MCF 10A (cell line): Measurements from ENCODE around the gene ZNF592. TPM values are rescaled to one million over a fixed set of nuclear protein-coding genes. Genes with fewer than 3 reads are reported as not detected.
"Not testable (repeated sequence)": the region's sequence is repeated elsewhere in the genome, so short reads cannot be mapped to it uniquely, and the experiment has no call there.

Source experiments
- BruUV-seq: library from RNA; stranded (reverse); fragments of 400-500 nt; replicated peaks from 2 replicates; lab custom pipeline; 2021; lab: Mats Ljungman, UMichigan
- CTCF ChIA-PET: fragments of 300-600 bp; sonication (Branson Sonifier 250); formaldehyde crosslinking; extraction: SDS; loops from one replicate; lab custom pipeline; 2021; ENCODE audit warnings: antibody characterized with exemption, inconsistent platforms; lab: Yijun Ruan, JAX
- POLR2A ChIA-PET: fragments of 300-600, 350-650 bp; sonication (Branson Sonifier 250); formaldehyde crosslinking; extraction: SDS; loops from one replicate; lab custom pipeline; 2020; ENCODE audit warnings: antibody characterized with exemption, inconsistent platforms; lab: Yijun Ruan, JAX
- DNase-seq: peaks from one replicate; pipeline ENCODE4 v3.0.0-alpha.2; 2018; ENCODE audit not compliant: unreplicated experiment
- H3K27ac Mint-ChIP-seq: one replicate; pipeline ENCODE4 v1.8.0; 2022; ENCODE audit warnings: mild to moderate bottlenecking, low read depth, mixed read lengths; ENCODE audit not compliant: unreplicated experiment
- H3K27me3 Mint-ChIP-seq: one replicate; pipeline ENCODE4 v1.8.0; 2022; ENCODE audit warnings: mixed read lengths; ENCODE audit not compliant: insufficient read depth, unreplicated experiment
- H3K36me3 Mint-ChIP-seq: one replicate; pipeline ENCODE4 v1.8.0; 2022; ENCODE audit warnings: mild to moderate bottlenecking, moderate library complexity, mixed read lengths; ENCODE audit not compliant: insufficient read depth, unreplicated experiment
- H3K4me1 Mint-ChIP-seq: one replicate; pipeline ENCODE4 v1.8.0; 2022; ENCODE audit warnings: mixed read lengths; ENCODE audit not compliant: insufficient read depth, unreplicated experiment
- H3K4me3 Mint-ChIP-seq: one replicate; pipeline ENCODE4 v1.8.0; 2022; ENCODE audit warnings: mild to moderate bottlenecking, moderate library complexity, mixed read lengths; ENCODE audit not compliant: unreplicated experiment
- H3K9me3 Mint-ChIP-seq: one replicate; pipeline ENCODE4 v1.8.0; 2022; ENCODE audit warnings: mixed read lengths; ENCODE audit not compliant: unreplicated experiment
- CTCF ChIP-seq: fragments of 200-600 bp; IDR thresholded peaks from one replicate; pipeline ENCODE4 v1.8.0; 2022; ENCODE audit warnings: antibody characterized with exemption, mild to moderate bottlenecking; ENCODE audit not compliant: unreplicated experiment
- intact Hi-C: fragments of 100-400 bp; cut with micrococcal nuclease; formaldehyde crosslinking; loops from 2 replicates; pipeline ENCODE4 v1.14.1; 2022
- total RNA-seq: library from RNA; stranded (reverse); gene quantifications from 2 replicates; pipeline ENCODE4 v1.2.3, GENCODE V29; 2022

Gene ZNF592
- total RNA-seq, 1 experiment from 2014 or later: 27.5 TPM

GRCh38 chr15:84727429-84727828 is 21.0 kb upstream of the ZNF592 start:
- BruUV-seq: no TSS peak
- H3K27me3 Mint-ChIP-seq: no peaks in the 10 kb centered on the region
- H3K4me3 Mint-ChIP-seq: no peak overlapping the region
- no peaks in the 10 kb centered on the region for H3K9me3 Mint-ChIP-seq
- H3K36me3 Mint-ChIP-seq: no peaks in the 10 kb centered on the region
- ChIA-PET CTCF (no interaction called here), POLR2A (interaction anchor here (0.6 to 4.5 kb wide), 3 partner anchors 8 to 128 kb away, joined by 3 to 20 read pairs (median 4); partner anchors contain the start of gene SEC11A)
- no peak for TF ChIP-seq CTCF
- no peak overlapping the region for H3K27ac Mint-ChIP-seq
- H3K4me1 Mint-ChIP-seq: peaks cover 8% of the 10 kb centered on the region
- DNase-seq: no peak
- intact Hi-C loops: no loop called here

- no peak overlapping the region for H3K27ac Mint-ChIP-seq
- no peak for DNase-seq
- no peaks in the 10 kb centered on the region for H3K9me3 Mint-ChIP-seq
- H3K36me3 Mint-ChIP-seq: no peaks in the 10 kb centered on the region
- no peak for TF ChIP-seq CTCF
- no peak overlapping the region for H3K4me3 Mint-ChIP-seq
- H3K27me3 Mint-ChIP-seq: no peaks in the 10 kb centered on the region
- no TSS peak for BruUV-seq
- POLR2A ChIA-PET: interaction anchor here (0.8 to 4.9 kb wide), 2 partner anchors 15 to 16 kb away, joined by 4 to 105 read pairs; partner anchors contain the start of gene SEC11A
- intact Hi-C loops: no loop called here
- H3K4me1 Mint-ChIP-seq: peaks cover 13% of the 10 kb centered on the region
- CTCF ChIA-PET: interaction anchor here (0.6 kb wide), 1 partner anchor 73 kb away, joined by 5 read pairs; no protein-coding TSS in a partner anchor
Observed at GRCh38 chr15:84731774-84732173, 16.6 kb upstream of the ZNF592 start.

- no peaks in the 10 kb centered on the region for H3K36me3 Mint-ChIP-seq
- H3K4me3 Mint-ChIP-seq: peak overlapping the region; percentile 70
- no peaks in the 10 kb centered on the region for H3K27me3 Mint-ChIP-seq
- peak; percentile 65 for DNase-seq
- peak overlapping the region; percentile 55 for H3K27ac Mint-ChIP-seq
- POLR2A ChIA-PET: interaction anchor here (0.6 to 4.9 kb wide), 20 partner anchors 8 to 204 kb away, joined by 3 to 105 read pairs (median 5); partner anchors contain the start of genes SEC11A, WDR73 and ZSCAN2
- TF ChIP-seq CTCF: no peak
- no peaks in the 10 kb centered on the region for H3K9me3 Mint-ChIP-seq
- no TSS peak for BruUV-seq
- intact Hi-C loops: loop anchor here (1.0 kb wide), 1 partner anchor 13 kb away; the partner anchor contains the start of gene ZNF592
- CTCF ChIA-PET: interaction anchor here (0.7 to 0.9 kb wide), 2 partner anchors 18 to 161 kb away, joined by 3 read pairs; no protein-coding TSS in a partner anchor
- H3K4me1 Mint-ChIP-seq: peaks cover 20% of the 10 kb centered on the region
Observed at GRCh38 chr15:84734794-84735479, 13.5 kb upstream of the ZNF592 start.

- ChIA-PET POLR2A (interaction anchor here (0.6 to 4.9 kb wide), 18 partner anchors 8 to 194 kb away, joined by 3 to 105 read pairs (median 5); partner anchors contain the start of genes SEC11A, WDR73 and ZSCAN2), CTCF (interaction anchor here (0.6 to 0.9 kb wide), 4 partner anchors 10 to 161 kb away, joined by 3 read pairs; no protein-coding TSS in a partner anchor)
- H3K27ac Mint-ChIP-seq: peak overlapping the region; percentile 55
- H3K27me3 Mint-ChIP-seq, H3K9me3 Mint-ChIP-seq, H3K36me3 Mint-ChIP-seq: not testable (repeated sequence)
- H3K4me3 Mint-ChIP-seq: peak overlapping the region; percentile 70
- intact Hi-C loops: loop anchor here (1.0 kb wide), 1 partner anchor 13 kb away; the partner anchor contains the start of gene ZNF592
- BruUV-seq: TSS peak; percentile 61
- peaks cover 20% of the 10 kb centered on the region for H3K4me1 Mint-ChIP-seq
- DNase-seq: peak; percentile 45
Observed at GRCh38 chr15:84735480-84736061, 12.8 kb upstream of the ZNF592 start.
